Mucosa of descending colon (tissue), 3 donors: ENCODE data around the gene LRRC61. TPM values are rescaled to one million over a fixed set of nuclear protein-coding genes. Genes with fewer than 3 reads are reported as not detected.

Experiments used
- ATAC-seq: fragments of 200-7000 bp; cut with Tn5 transposase; one replicate; pipeline ENCODE4 v1.9.1; 2020; ENCODE audit warnings: mild to moderate bottlenecking, moderate library complexity
- DNase-seq, 3 donors: peaks; one replicate each; pipeline ENCODE4 v3.0.0-alpha.2; 2020
- H3K36me3 ChIP-seq: fragments of 200-600 bp; one replicate; pipeline ENCODE4 v1.8.0; 2021; ENCODE audit warnings: low read depth, mild to moderate bottlenecking
- H3K4me1 ChIP-seq: fragments of 200-600 bp; one replicate; pipeline ENCODE4 v1.8.0; 2021; ENCODE audit warnings: low read depth, mild to moderate bottlenecking
- H3K4me3 ChIP-seq: fragments of 200-600 bp; one replicate; pipeline ENCODE4 v1.8.0; 2021; ENCODE audit warnings: mild to moderate bottlenecking
- H3K9me3 ChIP-seq: fragments of 200-600 bp; one replicate; pipeline ENCODE4 v1.8.0; 2021; ENCODE audit warnings: mild to moderate bottlenecking
- intact Hi-C, 2 donors: fragments of 100-400 bp; cut with DNase I in 1 of 2; cut with micrococcal nuclease in 1 of 2; formaldehyde crosslinking; loops; one replicate each; pipeline versions ENCODE4 v1.11.0 to v1.11.1; 2022; cut with DNase I, micrococcal nuclease
- total RNA-seq, 3 donors: library from RNA; stranded (reverse); fragmentation: NEBNext Ultra II Directional in 2 of 3; extraction: Animal tissue kit (Norgen Biotek cat#: 25700) in 2 of 3; gene quantifications; one replicate each; pipeline versions ENCODE4 v1.2.1 to v1.2.4, GENCODE V29; 2021 to 2023
- TF ChIP-seq, protein P1 (sequence below): fragments of 200-600 bp; IDR thresholded peaks from one replicate; pipeline ENCODE4 v1.8.0; 2022; ENCODE audit warnings: antibody characterized with exemption, mild to moderate bottlenecking
- donor health status: DM: no; HTN: no; CAD: no; lungs with moderate emphysema.
- donor health status: DM: no; HTN: no; CAD: no.
- donor health status: DM: no; HTN: yes; CAD: no.

LRRC61 gene
- total RNA-seq, 3 donors from 2014 or later: 11.8 to 14.5 (median 14.5) TPM

DNA sequence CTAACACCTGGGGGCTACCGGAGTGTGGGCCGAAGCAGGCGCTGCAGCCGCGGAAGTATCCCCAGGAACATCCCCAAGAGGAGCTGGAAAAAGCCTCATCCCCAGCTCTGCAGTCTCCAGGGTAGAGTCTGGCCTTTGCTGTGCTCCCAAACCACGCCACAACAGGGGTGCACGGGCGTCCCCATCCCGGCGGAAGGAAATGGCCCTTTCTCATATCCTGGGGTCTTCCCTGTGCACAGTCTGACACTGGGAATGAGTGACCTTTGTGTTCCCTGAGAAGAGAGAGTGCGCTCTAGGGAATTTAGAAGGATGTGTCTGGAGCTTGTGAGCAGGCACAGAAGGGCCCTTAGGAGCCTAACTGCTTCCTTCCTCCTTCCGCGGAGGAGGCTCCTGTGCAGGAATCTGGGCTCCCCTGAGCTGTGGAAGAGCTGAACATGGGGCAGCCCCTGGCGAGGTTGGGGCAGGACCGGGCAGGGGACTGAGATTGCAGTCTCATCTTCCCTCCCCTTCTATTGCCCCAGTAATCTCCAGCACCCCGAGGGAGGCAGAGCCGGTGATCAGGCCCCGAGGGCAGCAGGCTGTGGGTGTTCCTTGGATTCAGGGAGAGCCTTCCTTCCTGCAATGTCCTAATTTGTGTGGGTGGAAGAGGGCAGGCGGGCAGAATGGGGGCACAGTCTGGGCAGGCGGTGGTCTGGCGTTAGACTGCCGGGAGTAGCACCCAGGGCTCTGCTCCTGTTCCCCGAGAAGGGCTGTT lies 46.8 kb downstream of the LRRC61 start:
- H3K36me3 ChIP-seq: no peaks in the 10 kb centered on the region
- intact Hi-C loops: no loop called here
- ATAC-seq: peak; percentile 0
- TF ChIP-seq, protein P1, sequence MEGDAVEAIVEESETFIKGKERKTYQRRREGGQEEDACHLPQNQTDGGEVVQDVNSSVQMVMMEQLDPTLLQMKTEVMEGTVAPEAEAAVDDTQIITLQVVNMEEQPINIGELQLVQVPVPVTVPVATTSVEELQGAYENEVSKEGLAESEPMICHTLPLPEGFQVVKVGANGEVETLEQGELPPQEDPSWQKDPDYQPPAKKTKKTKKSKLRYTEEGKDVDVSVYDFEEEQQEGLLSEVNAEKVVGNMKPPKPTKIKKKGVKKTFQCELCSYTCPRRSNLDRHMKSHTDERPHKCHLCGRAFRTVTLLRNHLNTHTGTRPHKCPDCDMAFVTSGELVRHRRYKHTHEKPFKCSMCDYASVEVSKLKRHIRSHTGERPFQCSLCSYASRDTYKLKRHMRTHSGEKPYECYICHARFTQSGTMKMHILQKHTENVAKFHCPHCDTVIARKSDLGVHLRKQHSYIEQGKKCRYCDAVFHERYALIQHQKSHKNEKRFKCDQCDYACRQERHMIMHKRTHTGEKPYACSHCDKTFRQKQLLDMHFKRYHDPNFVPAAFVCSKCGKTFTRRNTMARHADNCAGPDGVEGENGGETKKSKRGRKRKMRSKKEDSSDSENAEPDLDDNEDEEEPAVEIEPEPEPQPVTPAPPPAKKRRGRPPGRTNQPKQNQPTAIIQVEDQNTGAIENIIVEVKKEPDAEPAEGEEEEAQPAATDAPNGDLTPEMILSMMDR: no peak
- peaks cover 42% of the 10 kb centered on the region for H3K4me1 ChIP-seq
- DNase-seq: no peak
- no peaks in the 10 kb centered on the region for H3K9me3 ChIP-seq
- H3K4me3 ChIP-seq: peak overlapping the region; percentile 80

DNA sequence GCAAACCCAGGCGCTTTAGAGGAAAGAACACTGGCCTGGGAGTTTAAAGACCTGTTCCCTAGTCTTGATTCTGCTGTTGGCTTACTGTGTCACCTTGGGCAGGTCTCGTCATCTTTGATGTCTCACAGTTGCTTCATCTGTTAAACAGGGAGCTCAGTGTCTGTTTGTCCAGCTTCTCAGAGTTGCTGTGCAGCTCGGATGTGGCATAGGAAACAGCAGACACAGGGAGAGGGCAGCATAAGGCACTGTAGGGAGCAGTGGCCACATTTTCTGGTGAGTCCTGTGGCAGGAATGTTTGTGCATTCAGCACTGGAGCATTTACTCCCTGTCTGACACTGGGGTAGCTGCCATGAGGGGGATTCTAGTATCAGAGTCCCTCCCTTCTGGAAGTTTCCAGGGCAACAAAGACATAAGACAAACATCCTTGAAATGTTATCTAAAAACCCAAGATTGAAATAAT lies 47.5 kb downstream of the LRRC61 start:
- H3K9me3 ChIP-seq: no peaks in the 10 kb centered on the region
- peak; percentile 0 for ATAC-seq
- TF ChIP-seq, protein P1: no peak
- peaks cover 48% of the 10 kb centered on the region for H3K4me1 ChIP-seq
- H3K4me3 ChIP-seq: no peak overlapping the region
- H3K36me3 ChIP-seq: no peaks in the 10 kb centered on the region
- DNase-seq: peak in 1 of 3 donors; percentile 36
- intact Hi-C loops: no loop called here

DNA sequence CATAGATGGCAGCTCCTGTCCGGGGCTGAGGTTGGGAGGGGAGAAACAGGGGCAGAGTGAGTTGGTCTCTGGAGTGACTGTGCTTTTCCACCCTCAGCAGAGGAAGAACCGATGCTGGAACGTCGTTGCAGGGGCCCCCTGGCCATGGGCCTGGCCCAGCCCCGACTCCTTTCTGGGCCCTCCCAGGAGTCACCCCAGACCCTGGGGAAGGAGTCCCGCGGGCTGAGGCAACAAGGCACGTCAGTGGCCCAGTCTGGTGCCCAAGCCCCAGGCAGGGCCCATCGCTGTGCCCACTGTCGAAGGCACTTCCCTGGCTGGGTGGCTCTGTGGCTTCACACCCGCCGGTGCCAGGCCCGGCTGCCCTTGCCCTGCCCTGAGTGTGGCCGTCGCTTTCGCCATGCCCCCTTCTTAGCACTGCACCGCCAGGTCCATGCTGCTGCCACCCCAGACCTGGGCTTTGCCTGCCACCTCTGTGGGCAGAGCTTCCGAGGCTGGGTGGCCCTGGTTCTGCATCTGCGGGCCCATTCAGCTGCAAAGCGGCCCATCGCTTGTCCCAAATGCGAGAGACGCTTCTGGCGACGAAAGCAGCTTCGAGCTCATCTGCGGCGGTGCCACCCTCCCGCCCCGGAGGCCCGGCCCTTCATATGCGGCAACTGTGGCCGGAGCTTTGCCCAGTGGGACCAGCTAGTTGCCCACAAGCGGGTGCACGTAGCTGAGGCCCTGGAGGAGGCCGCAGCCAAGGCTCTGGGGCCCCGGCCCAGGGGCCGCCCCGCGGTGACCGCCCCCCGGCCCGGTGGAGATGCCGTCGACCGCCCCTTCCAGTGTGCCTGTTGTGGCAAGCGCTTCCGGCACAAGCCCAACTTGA lies 48.2 kb downstream of the LRRC61 start:
- no peak for ATAC-seq
- peak in 1 of 3 donors; percentile 56 for DNase-seq
- no peaks in the 10 kb centered on the region for H3K36me3 ChIP-seq
- no peak overlapping the region for H3K4me3 ChIP-seq
- intact Hi-C loops: no loop called here
- H3K9me3 ChIP-seq: no peaks in the 10 kb centered on the region
- TF ChIP-seq, protein P1: no peak
- H3K4me1 ChIP-seq: peaks cover 51% of the 10 kb centered on the region

DNA sequence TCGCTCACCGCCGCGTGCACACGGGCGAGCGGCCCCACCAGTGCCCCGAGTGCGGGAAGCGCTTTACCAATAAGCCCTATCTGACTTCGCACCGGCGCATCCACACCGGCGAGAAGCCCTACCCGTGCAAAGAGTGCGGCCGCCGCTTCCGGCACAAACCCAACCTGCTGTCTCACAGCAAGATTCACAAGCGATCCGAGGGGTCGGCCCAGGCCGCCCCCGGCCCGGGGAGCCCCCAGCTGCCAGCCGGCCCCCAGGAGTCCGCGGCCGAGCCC lies 48.8 kb downstream of the LRRC61 start:
- intact Hi-C loops: no loop called here
- DNase-seq (no peak), ATAC-seq (peak; percentile 0)
- no peak overlapping the region for H3K4me3 ChIP-seq
- no peaks in the 10 kb centered on the region for H3K9me3 ChIP-seq
- TF ChIP-seq, protein P1: no peak
- H3K36me3 ChIP-seq: no peaks in the 10 kb centered on the region
- H3K4me1 ChIP-seq: peaks cover 57% of the 10 kb centered on the region

DNA sequence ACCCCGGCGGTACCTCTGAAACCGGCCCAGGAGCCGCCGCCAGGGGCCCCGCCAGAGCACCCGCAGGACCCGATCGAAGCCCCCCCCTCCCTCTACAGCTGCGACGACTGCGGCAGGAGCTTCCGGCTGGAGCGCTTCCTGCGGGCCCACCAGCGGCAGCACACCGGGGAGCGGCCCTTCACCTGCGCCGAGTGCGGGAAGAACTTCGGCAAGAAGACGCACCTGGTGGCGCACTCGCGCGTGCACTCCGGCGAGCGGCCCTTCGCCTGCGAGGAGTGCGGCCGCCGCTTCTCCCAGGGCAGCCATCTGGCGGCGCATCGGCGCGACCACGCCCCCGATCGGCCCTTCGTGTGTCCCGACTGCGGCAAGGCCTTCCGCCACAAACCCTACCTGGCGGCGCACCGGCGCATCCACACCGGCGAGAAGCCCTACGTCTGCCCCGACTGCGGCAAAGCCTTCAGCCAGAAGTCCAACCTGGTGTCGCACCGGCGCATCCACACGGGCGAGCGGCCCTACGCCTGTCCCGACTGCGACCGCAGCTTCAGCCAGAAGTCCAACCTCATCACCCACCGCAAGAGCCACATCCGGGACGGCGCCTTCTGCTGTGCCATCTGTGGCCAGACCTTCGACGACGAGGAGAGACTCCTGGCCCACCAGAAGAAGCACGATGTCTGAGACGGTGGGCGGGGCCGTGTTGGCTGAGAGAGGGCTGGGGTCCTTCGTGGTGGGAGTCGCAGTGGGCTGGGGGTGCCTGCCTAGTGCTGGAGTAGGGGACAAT lies 49.3 kb downstream of the LRRC61 start:
- TF ChIP-seq, protein P1: no peak
- Histone ChIP-seq H3K36me3 (no peaks in the 10 kb centered on the region), H3K4me1 (peaks cover 60% of the 10 kb centered on the region), H3K9me3 (no peaks in the 10 kb centered on the region), H3K4me3 (no peak overlapping the region)
- intact Hi-C loops: no loop called here
- DNase-seq (peak; percentile 74 to 82 (median 82)), ATAC-seq (peak; percentile 34)
